K562 (cell line): ENCODE measurements around the gene HSPA14. TPM values are rescaled to one million over a fixed set of nuclear protein-coding genes. Genes with fewer than 3 reads are reported as not detected.

Source experiments
- BRCA1 ChIP-seq, 2 experiments: fragments of 450-650 bp in 1 of 2; sonication (generic) in 1 of 2; formaldehyde crosslinking in 1 of 2; IDR thresholded peaks; 2 replicates each; pipeline versions ENCODE4 v1.5.0 to v1.6.1; 2017 to 2020; ENCODE audit warnings: mild to moderate bottlenecking in 1 of 2, missing genetic modification reagents in 1 of 2
- CEBPB ChIP-seq: fragments of 450-650 bp; IDR thresholded peaks from 2 replicates; pipeline ENCODE4 v1.6.1; 2016; ENCODE audit warnings: missing genetic modification characterization, missing compliant biosample characterization
- CHD2 ChIP-seq: IDR thresholded peaks from 2 replicates; pipeline ENCODE4 v1.6.1; 2011; ENCODE audit warnings: low read depth, low read length
- EP400 ChIP-seq: fragments of 450-650 bp; IDR thresholded peaks from 2 replicates; pipeline ENCODE4 v1.6.1; 2017; ENCODE audit warnings: antibody characterized with exemption, mild to moderate bottlenecking, moderate library complexity
- ESRRA ChIP-seq: fragments of 450-650 bp; IDR thresholded peaks from 2 replicates; pipeline ENCODE4 v1.6.1; 2014; ENCODE audit warnings: low read depth, mild to moderate bottlenecking, moderate library complexity, borderline replicate concordance
- ETV5 ChIP-seq: sonication (generic); formaldehyde crosslinking; IDR thresholded peaks from 2 replicates; pipeline ENCODE4 v1.4.0; 2020; ENCODE audit warnings: low read depth, mild to moderate bottlenecking, missing genetic modification reagents
- FOXK2 ChIP-seq, 2 experiments: fragments of 450-650 bp; IDR thresholded peaks in 1 of 2; conservative IDR thresholded peaks in 1 of 2; 2 replicates each; pipeline ENCODE4 v1.6.1; 2016; ENCODE audit warnings: low read depth in 2 of 2, mild to moderate bottlenecking in 1 of 2
- JUND ChIP-seq, 2 experiments: IDR thresholded peaks; 2 replicates in 1 of 2; 3 replicates in 1 of 2; pipeline ENCODE4 v1.6.1; 2011; ENCODE audit warnings: borderline replicate concordance in 2 of 2, low read depth in 2 of 2, low read length in 2 of 2, improper control_type of control experiment in 1 of 2, missing biosample characterization in 1 of 2, missing genetic modification characterization in 1 of 2, missing genetic modification reagents in 1 of 2
- KAT7 ChIP-seq: sonication (generic); formaldehyde crosslinking; IDR thresholded peaks from 2 replicates; pipeline ENCODE4 v1.8.0; 2022; ENCODE audit warnings: missing genetic modification reagents, mild to moderate bottlenecking, borderline replicate concordance
- KLF13 ChIP-seq: fragments of 450-650 bp; IDR thresholded peaks from 2 replicates; pipeline ENCODE4 v1.6.1; 2016; ENCODE audit warnings: missing genetic modification characterization, low read depth, mild to moderate bottlenecking, missing compliant biosample characterization, moderate library complexity, borderline replicate concordance
- KLF6 ChIP-seq: fragments of 250-450 bp; sonication (Bioruptor Pico); IDR thresholded peaks from 2 replicates; pipeline ENCODE4 v1.4.0; 2020; ENCODE audit warnings: mild to moderate bottlenecking, moderate library complexity, borderline replicate concordance
- MAZ ChIP-seq, 2 experiments: fragments of 450-650 bp in 1 of 2; sonication (generic) in 1 of 2; formaldehyde crosslinking; IDR thresholded peaks in 1 of 2; conservative IDR thresholded peaks in 1 of 2; 2 replicates each; pipeline versions ENCODE4 v1.4.0 to v1.5.0; 2020; ENCODE audit warnings: mild to moderate bottlenecking in 1 of 2, missing genetic modification reagents in 1 of 2
- NEUROD1 ChIP-seq: fragments of 150-350 bp; IDR thresholded peaks from 2 replicates; pipeline ENCODE4 v1.6.1; 2014; ENCODE audit warnings: borderline replicate concordance, low read length, low read depth; ENCODE audit not compliant: partially characterized antibody
- NFIC ChIP-seq: fragments of 450-650 bp; IDR thresholded peaks from 2 replicates; pipeline ENCODE4 v1.6.1; 2017; ENCODE audit warnings: mild to moderate bottlenecking, inconsistent platforms
- RBM25 ChIP-seq: fragments of 200-400 bp; formaldehyde crosslinking; IDR thresholded peaks from 2 replicates; pipeline ENCODE4 v1.6.1; 2018; ENCODE audit warnings: low read length, low read depth, moderate library complexity; ENCODE audit not compliant: severe bottlenecking
- RFX1 ChIP-seq: fragments of 450-650 bp; IDR thresholded peaks from 2 replicates; pipeline ENCODE4 v1.6.1; 2016; ENCODE audit warnings: mild to moderate bottlenecking, moderate library complexity
- SREBF1 ChIP-seq: fragments of 150-350 bp; IDR thresholded peaks from 2 replicates; pipeline ENCODE4 v1.6.1; 2014; ENCODE audit warnings: antibody characterized with exemption, low read depth, low read length, borderline replicate concordance
- TAF1 ChIP-seq: IDR thresholded peaks from 2 replicates; pipeline ENCODE4 v1.6.1; 2011; ENCODE audit warnings: mild to moderate bottlenecking, low read length, moderate library complexity; ENCODE audit not compliant: insufficient read depth, control insufficient read depth, severe bottlenecking; ENCODE audit errors: extremely low read depth
- TBL1XR1 ChIP-seq, 2 experiments: IDR thresholded peaks; 2 replicates each; pipeline ENCODE4 v1.6.1; 2012; ENCODE audit warnings: improper control_type of control experiment in 2 of 2, low read length in 2 of 2, mild to moderate bottlenecking in 1 of 2
- ZBTB7A ChIP-seq: IDR thresholded peaks from 2 replicates; pipeline ENCODE4 v1.6.1; 2011; ENCODE audit warnings: low read depth, mild to moderate bottlenecking, low read length, moderate library complexity, borderline replicate concordance; ENCODE audit not compliant: control insufficient read depth
- ZBTB8A ChIP-seq: fragments of 450-650 bp; IDR thresholded peaks from 2 replicates; pipeline ENCODE4 v1.6.1; 2018; ENCODE audit warnings: mild to moderate bottlenecking, moderate library complexity; ENCODE audit not compliant: partially characterized antibody
- ZFX ChIP-seq: sonication (generic); formaldehyde crosslinking; IDR thresholded peaks from 2 replicates; pipeline ENCODE4 v1.8.0; 2022; ENCODE audit warnings: mild to moderate bottlenecking, missing genetic modification reagents, moderate library complexity
- ZNF551 ChIP-seq: fragments of 250-450 bp; sonication (Bioruptor Pico); IDR thresholded peaks from 2 replicates; pipeline ENCODE4 v1.5.0; 2021; ENCODE audit warnings: mild to moderate bottlenecking, moderate library complexity
- polyA plus RNA-seq, 8 experiments: library from polyadenylated mRNA; depleted of rRNA in 4 of 8; stranded (reverse) in 5 of 8; unstranded in 3 of 8; fragments of >200 nt; fragmentation: Nextera tagmentation in 2 of 8; fragmentation: Illumina TruSeq in 1 of 8; extraction: Ambion mirVana in 2 of 8; extraction: Trizol in 1 of 8; gene quantifications; 2 replicates each; pipeline versions ENCODE4 v1.2.1 to v1.2.3, GENCODE V29; 2011 to 2014; ENCODE audit warnings: inconsistent platforms in 1 of 8, missing spikeins in 1 of 8
- total RNA-seq, 7 experiments: library from RNA; depleted of rRNA in 6 of 7; stranded (reverse); fragments of >200 nt in 6 of 7; fragmentation: Illumina TruSeq in 2 of 7; extraction: Trizol in 2 of 7; gene quantifications; 2 replicates each; pipeline versions ENCODE4 v1.2.1 to v1.2.3, GENCODE V29; 2011 to 2021; ENCODE audit warnings: low replicate concordance in 1 of 7
- TF ChIP-seq, protein P1 (sequence below): fragments of 450-650 bp; formaldehyde crosslinking; IDR thresholded peaks from 2 replicates; pipeline ENCODE4 v1.4.0; 2020; ENCODE audit warnings: mild to moderate bottlenecking
- TF ChIP-seq, protein P2 (sequence below): sonication (generic); formaldehyde crosslinking; IDR thresholded peaks from 2 replicates; pipeline ENCODE4 v1.9.0; 2022; ENCODE audit warnings: mild to moderate bottlenecking, missing genetic modification reagents

HSPA14 gene
- total and polyA plus RNA-seq, 9 of the 15 experiments (the other 6 are each of a cell fraction or from before 2014, with no cell fraction given) = 41.9 to 75.0 (median 63.2) TPM

DNA sequence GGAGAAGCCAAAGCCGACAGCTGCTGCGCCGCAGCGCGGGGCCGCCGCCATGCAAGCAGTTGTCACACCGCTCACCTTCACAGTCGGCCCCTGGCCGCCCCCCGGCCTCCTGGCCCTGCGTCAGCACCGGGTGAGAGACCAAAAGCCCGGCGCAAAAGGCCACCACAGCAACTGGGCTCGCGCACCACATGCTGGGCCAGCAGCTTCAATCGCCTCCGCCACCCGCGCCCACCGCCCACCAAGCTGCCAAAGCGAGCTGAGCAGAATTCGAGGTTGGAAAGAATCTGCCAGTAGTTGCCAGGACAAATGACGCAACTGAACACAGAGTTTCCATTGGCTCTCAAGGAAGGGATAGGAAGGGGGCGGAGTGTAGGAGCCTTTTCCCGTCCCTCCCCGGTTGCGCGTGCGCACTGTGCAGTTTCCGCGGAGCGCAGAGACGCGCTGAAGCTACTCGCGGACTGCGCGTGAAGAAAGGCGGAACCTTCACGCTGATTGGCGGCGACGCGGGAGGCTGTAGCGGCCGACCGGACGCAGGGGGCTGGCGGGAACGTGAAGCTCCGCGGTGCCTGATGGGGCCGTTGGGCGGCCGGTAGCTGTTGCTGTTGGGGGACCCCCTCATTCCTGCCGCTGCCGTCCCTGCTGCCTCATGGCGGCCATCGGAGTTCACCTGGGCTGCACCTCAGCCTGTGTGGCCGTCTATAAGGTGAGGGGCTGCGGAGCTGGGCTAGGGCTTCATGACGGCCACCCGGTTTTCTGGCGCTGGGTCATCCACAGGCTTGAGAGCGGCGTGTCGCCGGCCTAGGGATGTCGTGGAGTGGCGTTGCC is at the start of gene HSPA14, which contains the start of the genes CDNF and MSANTD7 (continued):
- TF ChIP-seq MAZ (CRISPR knock-in tag; conservative IDR thresholded peaks at IDR 0.05 in 1 of 2, IDR thresholded peaks at IDR 0.05 in 1 of 2) = peak; percentile 48 to 79; a peak in 3 of 4 replicates
- TF ChIP-seq ZFX = peak; percentile 94
- no peak for TF ChIP-seq ZNF551
- TF ChIP-seq, protein P1, sequence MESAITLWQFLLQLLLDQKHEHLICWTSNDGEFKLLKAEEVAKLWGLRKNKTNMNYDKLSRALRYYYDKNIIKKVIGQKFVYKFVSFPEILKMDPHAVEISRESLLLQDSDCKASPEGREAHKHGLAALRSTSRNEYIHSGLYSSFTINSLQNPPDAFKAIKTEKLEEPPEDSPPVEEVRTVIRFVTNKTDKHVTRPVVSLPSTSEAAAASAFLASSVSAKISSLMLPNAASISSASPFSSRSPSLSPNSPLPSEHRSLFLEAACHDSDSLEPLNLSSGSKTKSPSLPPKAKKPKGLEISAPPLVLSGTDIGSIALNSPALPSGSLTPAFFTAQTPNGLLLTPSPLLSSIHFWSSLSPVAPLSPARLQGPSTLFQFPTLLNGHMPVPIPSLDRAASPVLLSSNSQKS = no peak
- peak; percentile 82 for TF ChIP-seq CEBPB (tag)
- TF ChIP-seq RBM25 = peak; percentile 41
- TF ChIP-seq ESRRA = peak; percentile 14; the same call in 1 of the 2 replicates
- TF ChIP-seq JUND (IDR thresholded peaks at IDR 0.05; ENCODE audit: borderline replicate concordance, low read depth, low read length) = no peak
- peak; percentile 33; the same call in 1 of the 3 replicates for TF ChIP-seq JUND (tag; IDR thresholded peaks at IDR 0.05; ENCODE audit: borderline replicate concordance, low read depth, low read length)
- peak; percentile 45; the same call in 1 of the 2 replicates for TF ChIP-seq ZBTB7A
- peak; percentile 4 to 13; a peak in 1 of 4 replicates for TF ChIP-seq TBL1XR1 (IDR thresholded peaks at IDR 0.05; ENCODE audit: low read length in 2 of 2)
- no peak for TF ChIP-seq BRCA1 (IDR thresholded peaks at IDR 0.05)
- no peak for TF ChIP-seq BRCA1 (CRISPR knock-in tag; IDR thresholded peaks at IDR 0.05)
- TF ChIP-seq TAF1 = peak; percentile 89
- TF ChIP-seq ZBTB8A = no peak
- TF ChIP-seq KLF13 (tag) = no peak
- TF ChIP-seq ETV5 = peak; percentile 53
- peak; percentile 21 for TF ChIP-seq NFIC
- no peak for TF ChIP-seq SREBF1
- TF ChIP-seq FOXK2 (conservative IDR thresholded peaks at IDR 0.05 in 1 of 2, IDR thresholded peaks at IDR 0.05 in 1 of 2; ENCODE audit: low read depth in 2 of 2) = peak; percentile 47 to 64; a peak in 3 of 4 replicates
- TF ChIP-seq NEUROD1 = peak; percentile 16
- TF ChIP-seq, protein P2, sequence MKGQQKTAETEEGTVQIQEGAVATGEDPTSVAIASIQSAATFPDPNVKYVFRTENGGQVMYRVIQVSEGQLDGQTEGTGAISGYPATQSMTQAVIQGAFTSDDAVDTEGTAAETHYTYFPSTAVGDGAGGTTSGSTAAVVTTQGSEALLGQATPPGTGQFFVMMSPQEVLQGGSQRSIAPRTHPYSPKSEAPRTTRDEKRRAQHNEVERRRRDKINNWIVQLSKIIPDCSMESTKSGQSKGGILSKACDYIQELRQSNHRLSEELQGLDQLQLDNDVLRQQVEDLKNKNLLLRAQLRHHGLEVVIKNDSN = peak; percentile 43; the same call in 1 of the 2 replicates
- peak; percentile 85 for TF ChIP-seq EP400
- TF ChIP-seq RFX1 = peak; percentile 16; the same call in 1 of the 2 replicates
- peak; percentile 44; the same call in 1 of the 2 replicates for TF ChIP-seq KLF6
- peak; percentile 85 for TF ChIP-seq CHD2
- TF ChIP-seq KAT7 (CRISPR knock-in tag) = peak; percentile 21; the same call in 1 of the 2 replicates
